HFFc6 (cell line): ENCODE data around the gene AFAP1. TPM values are rescaled to one million over a fixed set of nuclear protein-coding genes. Genes with fewer than 3 reads are reported as not detected.

ENCODE experiments used
- DNase-seq: peaks from one replicate; pipeline ENCODE4 v3.0.0-alpha.2; 2018
- H3K27ac Mint-ChIP-seq: 2 replicates; pipeline ENCODE4 v1.8.0; 2020; ENCODE audit warnings: mild to moderate bottlenecking, mixed read lengths
- H3K27me3 Mint-ChIP-seq: 2 replicates; pipeline ENCODE4 v1.8.0; 2021; ENCODE audit warnings: mild to moderate bottlenecking, moderate library complexity, mixed read lengths; ENCODE audit not compliant: insufficient read depth
- H3K36me3 Mint-ChIP-seq: 2 replicates; pipeline ENCODE4 v1.8.0; 2021; ENCODE audit warnings: low read depth, mixed read lengths
- H3K4me1 Mint-ChIP-seq: 2 replicates; pipeline ENCODE4 v1.8.0; 2020; ENCODE audit warnings: low read depth, mixed read lengths
- H3K4me3 Mint-ChIP-seq: 2 replicates; pipeline ENCODE4 v1.8.0; 2020; ENCODE audit warnings: mild to moderate bottlenecking, moderate library complexity, mixed read lengths
- H3K9me3 Mint-ChIP-seq: 2 replicates; pipeline ENCODE4 v1.8.0; 2020; ENCODE audit warnings: mild to moderate bottlenecking, mixed read lengths
- total RNA-seq, 6 experiments: library from RNA; stranded (reverse); fragmentation: NEBNext Ultra II Directional; extraction: Animal tissue kit (Norgen Biotek cat#: 25700); gene quantifications; 2 replicates in 1 of 6; 3 replicates in 5 of 6; pipeline ENCODE4 v1.2.3, GENCODE V29; 2021
- TF ChIP-seq, protein P1 (sequence below): fragments of 200-600 bp; sonication (generic); IDR thresholded peaks from 2 replicates; pipeline ENCODE4 v1.5.0; 2021; ENCODE audit warnings: antibody characterized with exemption, mild to moderate bottlenecking

Gene AFAP1
- total RNA-seq, 6 experiments from 2014 or later = 99.7 to 116 (median 107) TPM

DNA sequence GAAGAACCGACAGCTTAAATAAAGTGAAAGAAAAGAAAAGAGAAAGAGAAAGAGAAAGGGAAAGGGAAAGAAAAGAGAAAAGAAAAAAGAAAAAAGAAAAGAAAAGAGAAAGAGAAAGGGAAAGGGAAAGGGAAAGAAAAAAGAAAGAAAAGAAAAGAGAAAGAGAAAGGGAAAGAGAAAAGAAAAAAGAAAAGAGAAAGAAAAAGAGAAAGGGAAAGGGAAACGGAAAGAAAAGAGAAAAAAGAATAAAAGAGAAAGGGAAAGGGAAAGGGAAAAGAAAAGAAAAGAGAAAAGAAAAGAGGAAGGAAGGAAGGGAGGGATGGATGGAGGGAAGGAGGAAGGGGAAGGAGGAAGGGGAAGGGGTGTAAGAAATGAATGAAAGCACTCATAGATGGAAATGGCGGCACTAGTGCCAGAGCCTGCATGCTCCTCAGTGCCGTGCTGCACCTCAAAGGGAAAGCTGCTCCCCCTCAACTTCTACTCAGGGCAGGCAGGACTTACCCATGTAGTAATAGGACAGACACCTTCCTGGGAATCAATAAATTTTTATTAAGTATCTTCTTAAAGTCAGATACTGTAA is 70.7 kb downstream of the AFAP1 start:
- H3K27ac Mint-ChIP-seq = peak overlapping the region; percentile 85
- H3K4me3 Mint-ChIP-seq = peak overlapping the region; percentile 64; the same call in 1 of the 2 replicates
- no peak for DNase-seq
- H3K36me3 Mint-ChIP-seq = peaks cover 67% of the 10 kb centered on the region
- H3K4me1 Mint-ChIP-seq = peaks cover 88% of the 10 kb centered on the region
- TF ChIP-seq, protein P1, sequence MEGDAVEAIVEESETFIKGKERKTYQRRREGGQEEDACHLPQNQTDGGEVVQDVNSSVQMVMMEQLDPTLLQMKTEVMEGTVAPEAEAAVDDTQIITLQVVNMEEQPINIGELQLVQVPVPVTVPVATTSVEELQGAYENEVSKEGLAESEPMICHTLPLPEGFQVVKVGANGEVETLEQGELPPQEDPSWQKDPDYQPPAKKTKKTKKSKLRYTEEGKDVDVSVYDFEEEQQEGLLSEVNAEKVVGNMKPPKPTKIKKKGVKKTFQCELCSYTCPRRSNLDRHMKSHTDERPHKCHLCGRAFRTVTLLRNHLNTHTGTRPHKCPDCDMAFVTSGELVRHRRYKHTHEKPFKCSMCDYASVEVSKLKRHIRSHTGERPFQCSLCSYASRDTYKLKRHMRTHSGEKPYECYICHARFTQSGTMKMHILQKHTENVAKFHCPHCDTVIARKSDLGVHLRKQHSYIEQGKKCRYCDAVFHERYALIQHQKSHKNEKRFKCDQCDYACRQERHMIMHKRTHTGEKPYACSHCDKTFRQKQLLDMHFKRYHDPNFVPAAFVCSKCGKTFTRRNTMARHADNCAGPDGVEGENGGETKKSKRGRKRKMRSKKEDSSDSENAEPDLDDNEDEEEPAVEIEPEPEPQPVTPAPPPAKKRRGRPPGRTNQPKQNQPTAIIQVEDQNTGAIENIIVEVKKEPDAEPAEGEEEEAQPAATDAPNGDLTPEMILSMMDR = no peak
- H3K27me3 Mint-ChIP-seq = peaks cover 9% of the 10 kb centered on the region
- peaks cover 13% of the 10 kb centered on the region for H3K9me3 Mint-ChIP-seq

DNA sequence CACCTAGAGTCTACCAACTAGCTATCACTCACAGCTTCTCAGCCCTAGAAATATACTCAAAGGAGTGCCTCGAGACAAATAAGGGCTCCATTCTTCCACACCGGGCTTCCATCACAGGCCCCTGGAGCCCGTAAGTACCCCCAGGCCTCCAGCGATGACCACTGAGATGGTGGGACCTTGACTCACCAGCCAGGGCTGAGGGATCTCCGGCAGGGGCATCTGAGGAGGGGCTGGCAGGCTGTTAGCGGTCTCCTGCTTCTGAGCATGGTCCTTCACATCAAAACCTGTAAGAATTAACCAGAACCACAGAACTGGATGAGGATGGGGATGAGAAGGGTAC is 71.3 kb downstream of the AFAP1 start:
- Mint-ChIP-seq H3K27ac (peak overlapping the region; percentile 85), H3K4me3 (peak overlapping the region; percentile 61), H3K27me3 (peaks cover 10% of the 10 kb centered on the region), H3K4me1 (peaks cover 88% of the 10 kb centered on the region), H3K36me3 (peaks cover 67% of the 10 kb centered on the region), H3K9me3 (peaks cover 10% of the 10 kb centered on the region; the same call in 1 of the 2 replicates)
- TF ChIP-seq, protein P1 = no peak
- DNase-seq = no peak

DNA sequence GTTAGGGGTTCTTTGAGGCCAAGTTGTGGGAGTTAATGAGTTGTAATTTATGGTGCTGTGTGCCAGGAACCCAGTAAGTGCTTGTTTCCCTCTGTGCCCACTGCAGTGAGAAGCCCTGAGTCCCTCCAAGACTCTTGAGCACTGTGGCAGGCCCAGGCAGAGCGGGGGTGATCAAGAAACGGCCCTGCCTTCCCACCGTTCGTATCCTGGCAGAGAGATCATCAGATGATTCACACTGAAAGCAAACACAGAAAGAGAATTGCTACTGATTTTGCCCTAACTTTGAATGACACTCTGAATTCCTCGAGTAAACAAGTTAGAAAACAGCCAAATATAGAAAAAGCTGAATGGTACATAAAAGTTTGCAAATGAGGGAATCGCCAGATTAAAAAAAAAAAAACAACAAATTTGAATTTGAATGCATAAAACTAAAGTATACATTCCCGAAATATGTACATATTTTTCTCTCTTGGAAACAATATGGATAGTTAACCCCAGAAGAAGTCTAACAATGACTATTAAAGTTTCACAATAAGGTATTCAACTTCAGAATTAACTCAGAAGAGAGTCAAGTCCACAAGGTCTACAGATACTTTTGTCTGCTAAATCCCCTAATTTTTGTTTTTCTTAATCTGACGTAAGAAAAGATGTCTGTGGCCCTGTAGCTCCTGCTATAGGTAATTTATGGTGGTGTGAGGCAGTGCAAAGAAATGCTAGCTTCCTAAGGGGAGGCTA is 71.8 kb downstream of the AFAP1 start:
- H3K4me3 Mint-ChIP-seq = peak overlapping the region; percentile 61
- DNase-seq = peak; percentile 40
- H3K36me3 Mint-ChIP-seq = peaks cover 71% of the 10 kb centered on the region
- peaks cover 10% of the 10 kb centered on the region; the same call in 1 of the 2 replicates for H3K9me3 Mint-ChIP-seq
- peaks cover 91% of the 10 kb centered on the region for H3K4me1 Mint-ChIP-seq
- TF ChIP-seq, protein P1 = no peak
- H3K27me3 Mint-ChIP-seq = peaks cover 10% of the 10 kb centered on the region
- H3K27ac Mint-ChIP-seq = peak overlapping the region; percentile 85

DNA sequence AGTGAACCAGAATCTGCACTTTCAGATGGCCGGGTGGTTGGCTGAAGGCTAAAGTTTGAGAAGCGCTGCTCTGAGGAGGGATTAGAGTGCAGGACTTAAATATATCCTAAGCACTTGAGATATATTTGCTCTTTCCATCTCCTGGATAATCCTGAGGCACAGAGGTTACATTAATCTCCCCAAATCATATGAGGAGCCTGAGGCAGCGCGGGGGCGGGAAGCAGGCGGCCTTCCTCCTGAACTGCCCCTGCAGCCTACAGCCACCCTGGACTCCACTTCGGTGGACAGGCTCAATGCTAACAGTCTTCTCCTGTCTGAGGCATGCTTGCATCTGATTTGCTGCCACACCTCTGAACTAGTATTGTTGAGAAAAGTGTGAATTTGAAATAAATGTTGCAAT is 72.5 kb downstream of the AFAP1 start:
- H3K27me3 Mint-ChIP-seq = peaks cover 10% of the 10 kb centered on the region
- H3K36me3 Mint-ChIP-seq = peaks cover 78% of the 10 kb centered on the region
- TF ChIP-seq, protein P1 = no peak
- H3K4me3 Mint-ChIP-seq = no peak overlapping the region; the same call in 1 of the 2 replicates
- peak overlapping the region; percentile 85 for H3K27ac Mint-ChIP-seq
- H3K4me1 Mint-ChIP-seq = peaks cover 92% of the 10 kb centered on the region
- DNase-seq = no peak
- H3K9me3 Mint-ChIP-seq = peaks cover 7% of the 10 kb centered on the region; the same call in 1 of the 2 replicates

DNA sequence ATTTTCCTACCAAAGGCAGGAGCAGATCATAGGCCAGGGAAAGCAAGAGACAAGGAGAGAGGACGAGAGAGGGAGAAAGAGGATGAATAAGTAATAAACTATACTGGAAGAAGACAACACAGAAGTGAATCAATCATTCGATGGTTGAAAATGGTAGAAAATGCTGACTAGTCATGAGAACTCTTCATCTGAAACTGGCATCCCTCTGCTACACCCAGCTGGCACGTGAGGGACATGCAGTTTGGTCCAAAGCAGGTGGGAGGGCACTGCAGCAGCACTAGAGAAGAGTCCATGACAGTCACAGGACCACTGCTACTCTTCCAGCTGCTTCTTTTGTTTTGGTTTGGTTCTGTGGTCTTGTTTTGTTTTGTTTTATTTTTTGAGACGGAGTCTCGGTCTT is 74.1 kb downstream of the AFAP1 start:
- Mint-ChIP-seq H3K9me3 (peaks cover 7% of the 10 kb centered on the region; the same call in 1 of the 2 replicates), H3K4me3 (no peak overlapping the region; the same call in 1 of the 2 replicates), H3K27me3 (peaks cover 11% of the 10 kb centered on the region), H3K36me3 (peaks cover 78% of the 10 kb centered on the region), H3K4me1 (peaks cover 92% of the 10 kb centered on the region), H3K27ac (peak overlapping the region; percentile 37; the same call in 1 of the 2 replicates)
- TF ChIP-seq, protein P1 = no peak
- no peak for DNase-seq
